Inflammatory macrophage (primary cell): ENCODE data around the gene RNF169.

ENCODE experiments used
- DNase-seq, 2 donors: peaks; one replicate each; pipeline ENCODE4 v3.0.0-alpha.2; 2020 to 2022

The RNF169 gene

DNA sequence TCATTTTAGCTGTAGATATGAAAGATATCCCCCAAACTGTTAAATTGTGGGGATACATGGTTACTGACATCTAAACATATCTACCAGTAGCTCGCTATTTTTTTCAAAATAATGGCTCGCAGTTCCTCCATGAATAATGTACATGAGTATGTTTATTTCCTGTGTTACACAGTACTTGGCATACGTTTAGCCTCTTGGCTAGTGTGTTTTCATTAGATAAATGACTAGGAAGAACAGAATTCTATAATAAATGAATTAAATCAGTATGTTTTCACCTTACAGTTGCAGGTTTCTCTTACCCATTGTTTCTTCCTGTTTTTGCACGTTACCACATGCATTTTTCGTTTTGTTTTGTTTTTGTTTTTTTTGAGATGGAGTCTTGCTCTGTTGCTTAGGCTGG is 21.8 kb downstream of the RNF169 start:
- no peak for DNase-seq

DNA sequence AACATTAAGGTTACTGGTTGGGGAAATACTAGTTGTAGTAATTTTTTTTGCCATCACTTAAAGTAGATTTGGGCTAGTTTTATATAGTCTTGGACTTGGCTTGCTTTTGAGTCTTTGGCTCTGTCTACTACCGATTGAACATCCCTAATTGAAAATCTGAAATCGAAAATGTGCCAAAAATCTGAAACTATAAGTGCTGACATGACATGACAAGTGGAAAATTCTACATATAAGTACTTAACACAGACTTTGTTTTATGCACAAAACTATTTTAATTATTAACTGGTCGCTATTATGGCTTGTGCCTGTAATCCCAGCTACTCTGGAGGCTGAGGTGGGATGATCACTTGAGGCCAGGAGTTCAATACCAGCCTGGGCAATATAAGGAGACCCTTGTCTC is 22.5 kb downstream of the RNF169 start:
- DNase-seq = no peak

DNA sequence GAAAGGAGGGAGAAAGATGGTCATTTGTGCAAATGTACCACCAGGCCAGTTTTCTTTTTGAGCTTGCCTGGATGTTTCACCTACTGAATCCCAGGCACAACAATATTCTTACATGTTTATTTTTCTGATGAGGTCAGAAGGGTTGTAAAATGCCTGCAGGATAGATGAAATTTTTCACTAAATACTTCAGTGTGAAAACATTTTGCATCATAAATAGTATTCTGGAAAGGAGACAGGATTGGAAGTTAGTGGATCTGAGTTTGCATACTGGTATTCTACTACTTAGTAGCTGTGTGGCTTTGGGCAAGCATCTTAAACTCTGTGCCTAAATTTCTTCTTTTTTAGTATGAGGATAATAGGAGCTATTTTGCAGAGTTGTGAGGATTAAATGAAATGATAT is 24.8 kb downstream of the RNF169 start:
- no peak for DNase-seq

DNA sequence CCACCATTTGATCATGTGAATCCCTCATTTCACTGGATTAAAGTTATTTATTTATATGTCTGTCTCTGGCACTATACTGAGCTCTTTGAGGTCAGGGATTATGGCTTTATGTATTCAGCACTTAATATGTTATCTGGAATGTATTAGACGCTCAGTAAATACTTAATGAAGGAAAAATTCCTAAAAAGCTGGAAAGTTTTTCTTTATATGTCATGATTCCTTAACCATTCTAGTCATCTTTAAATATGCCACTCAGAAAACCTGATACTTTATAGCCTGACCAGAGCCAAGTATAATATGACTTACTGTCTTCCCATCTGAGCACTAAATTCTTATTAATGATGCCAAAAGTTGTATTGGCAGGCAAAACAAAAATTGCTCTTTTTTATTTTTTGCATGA is 27.1 kb downstream of the RNF169 start:
- DNase-seq = no peak

DNA sequence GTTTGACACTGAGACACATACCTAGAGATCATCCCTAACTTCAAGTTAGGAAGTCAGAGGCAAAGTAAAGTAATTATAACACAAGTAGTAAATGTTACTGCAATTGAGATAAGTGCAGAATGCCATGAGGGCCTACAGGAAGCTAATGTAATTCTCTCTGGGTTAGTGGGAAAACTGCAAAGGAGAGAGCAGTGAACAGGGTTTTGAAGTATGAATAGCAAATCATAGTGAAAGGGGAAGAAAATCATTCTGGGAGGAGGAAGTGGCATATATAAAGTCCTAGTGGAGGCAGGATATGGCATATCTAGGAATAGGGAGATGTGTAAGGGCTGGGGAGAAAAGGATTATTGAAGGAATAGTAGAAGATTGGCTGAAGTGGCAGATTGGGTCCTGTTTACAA is 27.9 kb downstream of the RNF169 start:
- peak in 1 of 2 donors; percentile 30 for DNase-seq

DNA sequence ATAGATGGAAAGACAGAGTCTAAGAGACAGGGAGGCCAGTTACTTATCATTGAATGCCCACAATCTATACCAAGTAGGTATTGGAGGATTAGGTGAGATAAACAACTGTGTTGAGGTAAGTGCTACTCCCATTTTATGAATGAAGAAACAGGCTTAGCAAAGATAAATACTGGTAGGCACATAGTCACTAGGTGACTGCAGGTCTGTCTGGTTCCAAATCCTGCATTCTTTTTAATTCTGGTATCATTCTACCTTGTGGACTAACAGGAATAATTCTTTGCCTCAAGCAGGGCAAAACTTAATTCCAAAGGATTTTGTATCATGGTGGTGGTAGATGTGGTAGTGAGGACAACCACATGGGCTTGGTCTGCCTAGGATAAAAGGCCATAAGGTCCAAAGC is 28.4 kb downstream of the RNF169 start:
- no peak for DNase-seq

DNA sequence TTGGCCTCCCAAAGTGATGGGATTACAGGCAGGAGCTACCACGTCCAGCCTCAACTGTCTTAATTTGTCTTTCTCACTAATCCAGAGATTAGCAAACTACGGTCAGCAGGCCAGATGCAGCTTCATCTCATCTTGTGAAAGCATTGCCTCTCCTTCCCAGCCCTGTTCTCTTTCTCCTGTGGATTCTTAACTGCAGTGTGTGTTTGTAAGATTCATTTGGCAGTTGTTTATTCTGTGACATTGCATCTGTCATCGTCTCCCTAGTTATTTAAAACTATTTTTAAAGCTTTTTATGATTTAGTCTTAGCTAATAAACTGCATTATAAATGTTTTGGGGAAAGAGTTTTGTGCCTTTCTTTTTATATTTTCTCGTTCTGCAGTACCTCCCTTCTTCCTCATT is 29.2 kb downstream of the RNF169 start:
- DNase-seq = no peak

DNA sequence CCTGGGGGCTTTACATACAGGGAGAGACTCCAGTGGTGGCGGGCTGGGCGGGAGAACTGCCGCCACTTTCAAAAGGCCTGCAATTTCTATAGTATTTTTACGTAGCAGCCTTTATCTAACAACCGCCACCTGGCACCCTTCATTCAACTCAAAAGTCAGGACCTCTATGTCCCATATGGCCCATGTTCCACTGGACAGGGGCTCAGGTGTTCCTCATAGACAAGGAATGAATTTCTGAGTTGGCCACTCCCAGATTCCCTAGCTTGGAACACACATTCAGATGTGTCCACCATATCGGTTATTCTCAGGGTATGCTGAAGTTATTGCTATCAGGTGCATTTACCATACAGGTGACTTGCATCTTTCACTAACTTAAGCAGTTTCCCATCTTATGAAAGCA is 29.9 kb downstream of the RNF169 start:
- no peak for DNase-seq

DNA sequence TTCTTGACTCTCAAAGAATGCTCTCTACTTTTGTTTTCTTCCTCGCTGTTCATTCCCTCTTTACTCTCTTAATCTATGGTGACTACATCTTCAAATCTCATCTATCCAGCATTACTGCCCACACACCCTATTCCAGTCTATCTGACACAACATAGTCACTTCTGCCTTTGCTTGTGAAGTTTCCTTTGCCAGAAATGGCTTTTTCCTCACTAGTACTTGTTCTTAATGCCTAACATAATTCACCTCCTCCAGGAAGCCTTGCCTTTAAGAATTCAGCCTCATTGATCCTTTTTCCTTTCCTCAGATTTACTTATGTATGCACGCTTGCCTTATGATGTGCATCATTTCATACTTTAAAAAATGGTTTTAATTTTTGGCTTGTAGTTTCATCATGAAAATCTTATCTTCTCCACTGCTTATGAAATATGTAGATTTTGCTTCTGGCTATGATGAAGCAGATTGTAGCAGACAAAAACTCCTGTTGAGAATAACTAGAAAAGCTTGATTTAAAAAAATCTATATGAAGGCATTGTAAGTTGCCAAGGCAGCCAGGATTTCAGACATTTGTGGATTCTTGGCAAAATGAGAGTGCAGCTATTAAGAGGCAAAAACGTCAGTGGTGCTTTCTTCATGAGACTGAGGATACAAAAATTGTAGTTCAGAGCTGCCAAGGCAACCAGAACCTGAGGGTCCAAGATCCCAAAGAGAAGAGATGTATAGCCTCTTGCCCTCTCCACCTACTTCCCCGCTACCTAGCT is 31.8 kb downstream of the RNF169 start:
- peak; percentile 35 to 37 for DNase-seq

DNA sequence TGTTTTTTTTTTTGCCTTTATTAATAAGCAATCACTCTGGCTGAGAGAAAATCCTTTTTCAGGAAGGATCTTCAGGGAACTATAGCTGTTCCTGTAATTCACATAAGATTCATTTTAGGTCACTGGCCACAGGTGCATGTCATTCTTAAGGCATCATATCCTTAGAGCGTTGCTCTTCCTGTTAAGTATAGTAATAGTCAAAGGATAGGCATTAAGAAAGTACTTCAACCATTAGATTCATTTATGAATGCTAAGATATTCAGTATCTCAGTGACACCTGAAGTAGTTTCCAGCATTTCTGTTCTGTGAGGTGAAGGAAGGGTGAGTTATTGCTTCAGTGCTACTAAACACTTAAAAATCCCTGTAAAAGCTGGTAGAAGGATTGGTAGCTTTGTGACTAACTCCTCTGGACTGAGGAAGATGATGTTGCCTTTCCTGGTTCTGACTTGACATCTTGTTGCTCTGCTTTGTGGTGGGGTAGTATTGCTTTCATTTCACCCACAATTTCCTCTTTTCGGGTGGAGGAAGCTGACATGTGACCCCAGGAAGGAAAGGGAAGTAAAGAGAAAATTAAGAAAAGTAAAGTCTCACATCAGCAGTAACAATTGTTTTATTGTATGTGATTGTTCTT is 34.7 kb downstream of the RNF169 start:
- peak; percentile 87 to 91 for DNase-seq

DNA sequence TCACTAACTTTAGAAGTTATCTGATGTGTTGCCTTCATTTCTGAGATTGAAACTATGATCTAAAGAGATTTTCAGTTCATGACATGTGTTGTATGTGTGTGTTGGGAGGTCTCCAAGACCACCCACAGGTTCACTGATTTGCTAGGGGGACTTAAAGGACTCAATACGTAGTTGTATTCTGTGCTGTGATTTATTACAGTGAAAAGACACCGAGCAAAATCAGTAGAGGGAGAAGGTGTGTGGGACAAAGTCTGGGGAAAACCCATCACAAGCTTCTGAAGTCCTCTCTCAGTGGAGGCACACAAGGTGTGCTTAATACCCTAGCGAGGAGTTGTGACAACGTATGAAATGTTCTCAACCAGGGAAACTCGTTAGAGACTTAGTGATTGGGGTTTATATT is 35.6 kb downstream of the RNF169 start:
- no peak for DNase-seq

DNA sequence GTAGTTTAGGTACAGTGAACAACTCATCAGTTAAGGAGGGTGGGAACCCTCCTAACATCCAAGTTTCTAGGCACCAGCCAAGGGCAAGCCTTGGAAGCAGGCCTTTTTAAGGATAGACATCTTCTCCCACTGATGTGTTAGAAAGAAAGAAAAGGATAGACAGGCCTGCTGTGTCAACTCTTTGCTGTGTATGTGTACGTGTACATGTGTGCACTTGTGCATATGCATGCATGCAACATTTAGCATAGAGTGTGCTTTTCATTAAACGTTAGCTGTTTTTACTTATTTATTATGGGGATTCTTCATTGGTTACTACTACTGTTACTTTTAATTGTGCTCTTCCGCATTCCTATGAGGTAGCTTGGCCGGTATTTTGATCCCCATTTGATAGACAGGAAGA is 36.1 kb downstream of the RNF169 start:
- DNase-seq = no peak

DNA sequence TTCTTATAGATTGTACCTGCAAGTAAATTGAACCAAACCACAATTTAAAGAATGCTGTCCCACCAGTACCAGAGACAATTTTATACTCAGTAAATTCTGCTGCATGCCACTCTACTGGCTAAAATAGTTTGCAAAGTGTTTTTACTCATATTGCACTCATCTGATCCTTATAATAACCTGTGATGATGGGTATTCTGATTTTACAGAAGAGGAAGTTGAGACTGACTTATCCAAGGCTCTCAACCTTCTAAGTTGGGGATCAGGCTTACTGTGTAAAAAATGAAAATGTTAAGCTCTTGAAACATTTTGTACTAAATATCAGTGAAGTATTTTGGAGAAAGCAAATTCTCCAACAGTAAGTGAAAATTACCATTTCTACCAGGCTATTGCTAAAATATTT is 37.9 kb downstream of the RNF169 start:
- peak in 1 of 2 donors; percentile 2 for DNase-seq

DNA sequence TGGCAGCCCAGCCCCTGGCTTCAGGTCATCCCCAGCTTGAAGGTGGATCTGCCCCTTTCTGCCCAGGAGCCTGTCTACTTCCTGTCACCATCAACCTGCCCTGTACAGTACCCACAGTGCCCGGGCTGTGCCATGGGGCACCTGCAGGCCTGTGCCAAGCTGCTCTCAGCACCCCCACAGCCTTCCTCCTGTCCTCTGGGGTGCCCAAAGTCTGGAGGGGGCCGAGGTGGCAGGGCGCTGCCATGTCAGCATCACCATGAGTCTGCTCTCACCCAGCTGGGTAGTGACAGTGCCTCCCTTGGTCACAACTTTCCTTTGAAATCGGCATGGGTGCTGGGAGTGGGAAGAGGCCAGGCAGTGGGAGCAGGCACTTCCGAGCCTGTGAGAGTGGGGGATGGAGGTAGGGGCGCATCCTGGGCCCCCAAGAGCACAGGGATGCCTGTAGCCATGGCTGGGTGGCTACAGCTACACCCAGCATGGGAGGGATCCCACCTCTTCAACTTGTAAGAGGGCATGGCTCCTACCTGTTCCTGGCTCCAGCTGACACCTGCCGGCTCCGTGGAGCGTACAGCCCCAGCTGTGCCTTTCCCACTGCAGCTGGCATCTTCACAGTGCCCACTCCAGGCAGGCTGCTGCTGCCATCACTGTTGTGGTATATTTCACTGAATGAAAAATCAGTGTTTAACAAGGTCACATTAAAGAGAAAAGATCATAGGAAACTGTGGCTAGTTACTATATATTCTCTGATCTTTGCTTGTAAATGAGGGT is 42.9 kb downstream of the RNF169 start:
- DNase-seq = no peak

DNA sequence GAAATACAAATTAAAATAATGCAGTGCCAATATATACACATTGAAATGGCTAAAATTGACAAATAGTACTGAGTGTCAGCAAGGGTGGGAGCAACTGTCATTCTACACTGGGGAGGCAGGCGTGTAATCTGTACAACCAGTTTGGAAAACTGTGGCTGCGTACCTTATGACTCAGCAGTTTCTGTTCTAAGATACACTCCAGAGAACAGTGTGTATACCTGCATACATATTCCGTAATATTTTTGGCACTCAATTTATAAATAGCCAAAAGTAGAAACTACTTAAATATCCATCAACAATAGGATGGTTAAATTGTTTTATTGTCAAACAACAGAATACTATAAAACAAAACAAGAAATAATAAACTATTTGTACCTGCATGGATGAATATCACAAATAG is 57.6 kb downstream of the RNF169 start:
- no peak for DNase-seq

DNA sequence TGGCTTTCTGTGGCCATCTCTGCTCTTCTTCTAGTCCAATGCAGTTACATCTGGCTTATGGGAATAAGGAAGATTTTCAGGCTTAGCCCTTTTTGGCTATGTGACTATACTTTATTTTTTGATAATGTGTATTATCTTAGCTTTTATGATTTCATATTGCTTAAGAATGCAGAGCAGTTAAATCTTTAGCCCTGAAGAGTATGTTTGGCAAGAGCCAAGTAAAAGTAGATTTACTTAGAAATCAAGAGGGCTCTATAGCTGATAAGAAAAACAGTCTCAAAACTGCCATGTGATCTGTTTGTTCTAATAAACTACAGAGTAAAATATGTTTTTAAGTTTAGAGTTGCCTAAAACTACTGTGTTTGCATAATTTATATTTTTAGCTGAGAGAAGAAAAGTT is 61.2 kb downstream of the RNF169 start:
- no peak for DNase-seq

DNA sequence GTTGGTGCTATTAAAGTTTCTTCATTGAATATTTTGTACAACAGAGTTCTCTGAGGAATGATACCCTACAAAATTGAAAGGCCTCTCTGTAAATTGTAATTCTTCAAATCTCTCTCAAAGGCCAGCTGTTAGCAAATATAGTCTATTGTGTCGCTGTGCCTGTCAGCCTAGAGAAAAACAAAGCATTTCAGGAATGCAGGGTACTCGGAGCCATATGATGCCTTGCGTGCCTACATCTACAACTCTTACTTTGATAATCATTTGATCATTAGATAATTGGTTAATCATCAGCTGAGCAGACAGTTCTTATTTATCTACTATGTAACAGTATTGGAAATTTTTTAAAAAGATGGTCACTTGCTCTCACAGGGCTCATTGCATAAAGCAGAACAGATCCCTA is 67.3 kb downstream of the RNF169 start:
- DNase-seq = no peak

DNA sequence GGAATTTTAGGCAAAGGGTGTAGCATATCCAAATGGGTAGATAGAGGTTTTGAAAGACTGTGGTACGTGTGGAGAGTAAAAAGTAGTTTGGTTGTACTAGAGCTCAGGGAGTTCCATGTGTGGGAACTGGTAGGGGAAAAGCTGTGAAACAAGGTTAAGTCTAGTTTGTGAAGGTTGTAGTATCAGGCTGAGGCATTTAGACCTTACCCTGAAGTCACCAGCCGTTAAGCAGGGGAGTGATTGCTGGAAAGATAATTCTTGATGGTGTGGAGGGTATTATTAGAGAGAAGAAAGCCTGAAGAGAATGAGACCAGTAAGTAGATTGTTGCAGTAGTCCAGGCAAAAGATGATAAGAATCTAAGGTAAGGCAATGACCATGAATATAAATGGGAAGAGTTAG is 68.0 kb downstream of the RNF169 start:
- DNase-seq = no peak

DNA sequence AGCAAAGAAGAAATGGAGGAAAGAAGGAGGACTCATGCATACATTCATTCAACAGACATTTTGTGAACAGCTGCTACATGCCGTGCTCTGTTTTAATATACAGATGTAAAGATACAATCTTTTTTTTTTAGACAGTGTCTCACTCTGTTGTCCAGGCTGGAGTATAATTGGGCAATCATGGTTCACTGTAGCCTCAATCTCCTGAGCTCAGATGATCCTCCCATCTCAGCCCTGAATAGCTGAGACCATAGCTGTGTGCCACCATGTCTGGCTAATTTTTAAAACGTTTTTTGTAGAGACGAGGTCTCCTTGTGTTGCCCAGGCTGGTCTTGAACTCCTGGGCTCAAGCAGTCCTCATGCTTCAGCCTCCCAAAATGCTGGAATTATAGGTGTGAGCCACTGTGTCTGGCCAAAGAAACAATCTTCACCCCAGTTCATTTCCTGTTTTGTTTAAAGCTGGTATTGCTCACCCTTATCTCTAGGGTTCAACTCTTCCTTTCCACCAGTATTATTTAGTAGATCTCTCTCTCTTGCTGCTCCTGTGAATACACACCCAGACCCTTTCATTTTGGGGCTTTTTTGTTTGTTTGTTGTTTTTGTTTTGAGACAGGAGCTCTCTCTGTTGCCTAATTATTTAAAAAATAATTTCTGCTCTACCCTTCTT is 69.8 kb downstream of the RNF169 start:
- no peak for DNase-seq

DNA sequence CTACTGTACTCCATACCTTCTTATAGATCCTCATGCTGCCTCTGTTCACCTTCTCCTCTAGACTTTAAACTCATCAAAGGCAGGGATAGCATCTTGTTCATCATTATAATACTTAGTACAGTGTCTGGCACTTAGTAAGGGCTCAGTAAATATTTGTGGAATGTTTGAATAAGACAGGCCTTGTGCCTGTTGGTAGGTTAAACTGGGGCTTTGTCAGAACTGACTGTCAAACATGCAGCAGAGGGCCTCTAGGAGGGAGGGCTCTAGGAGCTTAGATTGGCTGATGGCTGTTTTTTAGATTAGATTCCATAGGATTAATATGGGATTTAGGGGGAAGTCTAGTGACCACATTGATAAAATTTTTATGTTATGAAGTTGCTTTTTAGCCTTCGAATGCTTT is 70.8 kb downstream of the RNF169 start:
- no peak for DNase-seq

DNA sequence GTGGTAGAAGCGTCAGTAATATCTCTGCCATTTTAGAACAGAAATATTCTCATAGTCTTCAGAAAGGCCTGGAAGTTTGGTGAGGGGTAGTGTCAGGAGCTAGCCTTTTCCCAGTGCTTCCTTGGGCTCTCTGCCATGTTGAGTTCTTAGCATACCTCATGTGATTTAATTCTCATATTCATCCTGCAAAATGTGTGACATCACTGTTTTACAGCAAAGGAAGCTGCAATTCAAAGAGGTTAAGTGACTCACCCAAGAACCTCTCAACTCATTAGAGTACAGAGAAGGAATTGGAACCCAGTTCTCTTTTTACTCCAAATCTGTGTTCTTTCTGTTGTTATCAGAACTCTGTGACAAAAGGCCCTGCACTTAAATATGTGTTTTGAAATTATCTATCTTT is 72.1 kb downstream of the RNF169 start:
- DNase-seq = peak; percentile 17 to 26

DNA sequence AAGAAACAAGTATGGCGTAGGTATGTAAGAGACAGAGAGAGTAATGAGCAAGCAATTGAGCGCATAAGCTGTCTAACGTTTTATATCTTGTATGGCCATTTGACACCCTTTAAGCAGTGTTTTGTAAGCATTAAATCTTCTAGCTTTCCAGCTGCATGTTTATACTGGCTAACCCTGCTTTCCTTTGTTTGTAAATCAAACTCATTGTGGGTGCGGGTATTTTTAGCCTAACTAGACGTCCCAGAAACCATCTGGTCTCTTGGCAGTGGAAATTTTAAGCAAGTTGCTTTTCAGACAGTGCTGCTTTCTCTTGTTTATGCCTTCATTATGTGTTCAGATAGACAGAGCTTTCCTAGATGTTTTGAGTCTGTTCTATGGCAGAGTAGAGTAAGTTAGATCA is 73.5 kb downstream of the RNF169 start:
- no peak for DNase-seq

DNA sequence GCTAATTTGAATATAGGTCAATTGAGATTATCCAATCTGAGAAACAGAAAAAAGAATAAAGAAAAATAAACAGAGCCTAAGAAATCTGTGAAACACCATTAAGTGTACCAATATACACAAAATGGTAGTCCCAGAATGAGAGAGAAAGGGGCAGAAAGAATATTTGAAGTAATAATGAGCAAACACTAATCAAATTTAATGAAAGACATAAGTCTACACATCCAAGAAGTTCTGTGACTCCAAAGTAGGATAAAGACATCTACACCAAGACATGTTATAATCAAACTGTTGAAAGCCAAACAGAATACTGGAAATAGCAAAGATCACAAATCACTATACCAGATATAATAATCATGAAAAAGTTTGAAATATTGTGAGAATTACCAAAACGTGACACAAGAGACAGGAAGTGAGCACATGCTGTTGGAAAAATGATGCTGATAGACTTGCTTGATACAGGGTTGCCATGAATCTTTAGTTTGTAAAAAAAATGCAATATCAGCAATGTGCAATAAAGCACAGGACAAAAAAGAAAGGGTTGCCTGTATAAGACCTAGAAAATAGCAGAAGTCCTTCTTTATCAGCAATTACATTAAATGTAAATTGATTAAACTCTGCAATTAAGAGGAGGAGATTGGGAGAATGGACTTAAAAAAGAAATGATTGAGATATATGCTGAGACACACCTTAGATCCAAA is 75.8 kb downstream of the RNF169 start:
- DNase-seq = no peak
